Thymus (tissue), 14 donors: ENCODE measurements around the gene SMYD5. TPM values are rescaled to one million over a fixed set of nuclear protein-coding genes. Genes with fewer than 3 reads are reported as not detected.
A peak's percentile ranks its signal among the peaks of the same experiment; 100 is the strongest.
"Not testable (repeated sequence)": the region's sequence is repeated elsewhere in the genome, so short reads cannot be mapped to it uniquely, and the experiment has no call there.

ENCODE experiments used
- DNase-seq, 9 donors: peaks; one replicate each; pipeline ENCODE4 v3.0.0-alpha.2; 2013; ENCODE audit warnings: low spot score in 9 of 9, low read depth in 6 of 9, missing footprints in 1 of 9
- H3K27ac ChIP-seq, 2 donors: one replicate each; pipeline ENCODE4 v1.5.1; 2013; ENCODE audit warnings: control low read depth in 1 of 2, low read depth in 1 of 2, low read length in 1 of 2, mild to moderate bottlenecking in 1 of 2, moderate library complexity in 1 of 2
- H3K27me3 ChIP-seq, 2 donors: one replicate each; pipeline ENCODE4 v1.5.1; 2013; ENCODE audit warnings: low read length in 1 of 2; ENCODE audit not compliant: control insufficient read depth in 2 of 2, insufficient read depth in 1 of 2
- H3K36me3 ChIP-seq, 2 donors: one replicate each; pipeline ENCODE4 v1.5.1; 2013; ENCODE audit warnings: low read length in 1 of 2, mild to moderate bottlenecking in 1 of 2, moderate library complexity in 1 of 2; ENCODE audit not compliant: control insufficient read depth in 2 of 2, insufficient read depth in 2 of 2
- H3K4me1 ChIP-seq, 2 donors: one replicate each; pipeline ENCODE4 v1.5.1; 2013; ENCODE audit warnings: low read length in 2 of 2; ENCODE audit not compliant: control insufficient read depth in 2 of 2, insufficient read depth in 2 of 2
- H3K4me3 ChIP-seq, 2 donors: one replicate each; pipeline ENCODE4 v1.5.1; 2013; ENCODE audit warnings: low read length in 2 of 2, control low read depth in 1 of 2, mild to moderate bottlenecking in 1 of 2
- H3K9me3 ChIP-seq, 2 donors: one replicate each; pipeline ENCODE4 v1.5.1; 2013; ENCODE audit warnings: low read length in 1 of 2, mild to moderate bottlenecking in 1 of 2; ENCODE audit not compliant: control insufficient read depth in 2 of 2, insufficient read depth in 1 of 2
- WGBS: extraction: QIAGEN DNeasy Blood & Tissue Kit; methylation state at CpG from one replicate; pipeline ENCODE4 v1.1.7; 2013; 5-methylcytosine and 5-hydroxymethylcytosine counted together
- long read RNA-seq, 10 donors: transcript quantifications; one replicate each; lab custom pipeline, GENCODE V29; 2026
- polyA plus RNA-seq: library from polyadenylated mRNA; stranded (reverse); fragments of 200-250 nt; gene quantifications from one replicate; pipeline ENCODE4 v1.2.3, GENCODE V29; 2013
- total RNA-seq: library from RNA; stranded (reverse); fragments of 120-200 nt; gene quantifications from one replicate; pipeline ENCODE4 v1.2.4, GENCODE V29; 2013
- donor health status: healthy.

The SMYD5 gene
- 11.5 TPM for total RNA-seq
- polyA plus RNA-seq = 14.5 TPM
- long read RNA-seq, donor 1 = 0 reads
- long read RNA-seq, donor 2, partial matches to known transcripts = 100 of 103 reads
- long read RNA-seq, donor 2, other reads (novel, unspliced or antisense) = 0 of 103 reads
- long read RNA-seq, donor 3, partial matches to known transcripts = 0 of 2 reads
- long read RNA-seq, donor 3, other reads (novel, unspliced or antisense) = 0 of 2 reads
- long read RNA-seq, donor 4, partial matches to known transcripts = 19 of 20 reads
- long read RNA-seq, donor 4, other reads (novel, unspliced or antisense) = 0 of 20 reads
- long read RNA-seq, donor 5, partial matches to known transcripts = 52 of 57 reads
- long read RNA-seq, donor 5, other reads (novel, unspliced or antisense) = 0 of 57 reads
- long read RNA-seq, donor 6, partial matches to known transcripts = 0 of 1 reads
- long read RNA-seq, donor 6, other reads (novel, unspliced or antisense) = 0 of 1 reads
- long read RNA-seq, donor 7, partial matches to known transcripts = 17 of 39 reads
- long read RNA-seq, donor 7, other reads (novel, unspliced or antisense) = 21 of 39 reads
- long read RNA-seq, donor 8 = 0 reads
- long read RNA-seq, donor 9 = 0 reads
- long read RNA-seq, donor 10, partial matches to known transcripts = 0 of 3 reads
- long read RNA-seq, donor 10, other reads (novel, unspliced or antisense) = 0 of 3 reads

- 1% methylated on average over 64 of the region's 64 CpGs for WGBS
- DNase-seq = peak; percentile 67 to 93 (median 77)
- Histone ChIP-seq H3K4me1 (peaks cover 4 to 16% of the 10 kb centered on the region in 2 donors), H3K9me3 (no peaks in the 10 kb centered on the region), H3K27ac (peak within 1 kb of the TSS; percentile 38 to 64), H3K27me3 (peaks cover 0 to 11% of the 10 kb centered on the region in 2 donors), H3K4me3 (peak within 1 kb of the TSS; percentile 71 to 89), H3K36me3 (no peaks in the 10 kb centered on the region)
Observed at GRCh38 chr2:73214120-73215035, at the start of gene SMYD5. Gene SMYD5, plus strand, starts transcription at chr2:73214245. Its CDS starts 22 bp downstream, at chr2:73214267.

GRCh38 chr2:73165978-73166377 is 48.1 kb upstream of the SMYD5 start:
- not testable (repeated sequence) for H3K9me3 ChIP-seq, H3K36me3 ChIP-seq, H3K27me3 ChIP-seq, DNase-seq, H3K4me1 ChIP-seq, H3K4me3 ChIP-seq, H3K27ac ChIP-seq
- 90% methylated on average over 11 of the region's 11 CpGs for WGBS

GRCh38 chr2:73166813-73167212 is 47.2 kb upstream of the SMYD5 start:
- H3K27ac ChIP-seq, H3K36me3 ChIP-seq, H3K4me1 ChIP-seq, H3K27me3 ChIP-seq, H3K4me3 ChIP-seq, H3K9me3 ChIP-seq, DNase-seq: not testable (repeated sequence)
- WGBS = 94% methylated on average over 4 of the region's 8 CpGs

GRCh38 chr2:73168348-73168747 is 45.7 kb upstream of the SMYD5 start:
- DNase-seq, H3K4me3 ChIP-seq, H3K4me1 ChIP-seq, H3K27ac ChIP-seq, H3K9me3 ChIP-seq, H3K36me3 ChIP-seq: not testable (repeated sequence)
- peaks cover 0 to 15% of the 10 kb centered on the region in 2 donors for H3K27me3 ChIP-seq

GRCh38 chr2:73170341-73170740 is 43.7 kb upstream of the SMYD5 start:
- H3K27me3 ChIP-seq = peaks cover 14 to 35% of the 10 kb centered on the region in 2 donors
- not testable (repeated sequence) for H3K9me3 ChIP-seq, H3K27ac ChIP-seq, H3K4me3 ChIP-seq, H3K4me1 ChIP-seq, H3K36me3 ChIP-seq, DNase-seq
- WGBS = 90% methylated on average over 5 of the region's 7 CpGs

DNA sequence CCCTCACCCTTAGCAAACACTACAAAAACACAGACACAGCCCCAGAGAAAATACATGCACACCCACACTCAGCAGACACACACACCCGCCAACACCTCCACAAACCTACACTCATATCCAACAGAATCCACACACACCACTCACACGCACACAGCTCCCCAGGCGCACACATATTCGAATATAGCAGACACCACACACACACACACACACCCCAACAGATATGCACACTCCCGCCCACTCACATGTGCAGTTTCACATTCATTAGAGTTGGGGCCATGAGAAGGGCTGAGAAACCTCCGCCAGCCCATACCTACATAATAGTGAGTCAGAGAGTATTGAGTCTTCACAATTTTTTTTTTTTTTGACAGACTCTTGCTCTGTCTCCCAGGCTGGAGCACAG is 41.1 kb upstream of the SMYD5 start:
- Histone ChIP-seq H3K4me1 (peaks cover 3 to 24% of the 10 kb centered on the region in 2 donors), H3K9me3 (peaks cover 0 to 5% of the 10 kb centered on the region in 2 donors), H3K27me3 (peaks cover 39 to 61% of the 10 kb centered on the region in 2 donors), H3K4me3 (no peak overlapping the region), H3K27ac (no peak overlapping the region), H3K36me3 (no peaks in the 10 kb centered on the region)
- 92% methylated on average over 6 of the region's 6 CpGs for WGBS
- DNase-seq = no peak

GRCh38 chr2:73173781-73174180 is 40.3 kb upstream of the SMYD5 start:
- H3K9me3 ChIP-seq = peaks cover 0 to 5% of the 10 kb centered on the region in 2 donors
- peaks cover 45 to 69% of the 10 kb centered on the region in 2 donors for H3K27me3 ChIP-seq
- H3K4me1 ChIP-seq = peaks cover 3 to 24% of the 10 kb centered on the region in 2 donors
- WGBS = 97% methylated on average over 7 of the region's 7 CpGs
- DNase-seq = no peak
- H3K36me3 ChIP-seq = no peaks in the 10 kb centered on the region
- H3K4me3 ChIP-seq = no peak overlapping the region
- no peak overlapping the region for H3K27ac ChIP-seq

- 97% methylated on average over 10 of the region's 10 CpGs for WGBS
- Histone ChIP-seq H3K9me3 (peaks cover 0 to 5% of the 10 kb centered on the region in 2 donors), H3K4me3 (no peak overlapping the region), H3K4me1 (peaks cover 3 to 24% of the 10 kb centered on the region in 2 donors), H3K27ac (no peak overlapping the region), H3K27me3 (peaks cover 45 to 69% of the 10 kb centered on the region in 2 donors), H3K36me3 (no peaks in the 10 kb centered on the region)
- no peak for DNase-seq
Observed at GRCh38 chr2:73174244-73174643, 39.8 kb upstream of the SMYD5 start.
